Measurements from ENCODE around the gene RP9.

DNA sequence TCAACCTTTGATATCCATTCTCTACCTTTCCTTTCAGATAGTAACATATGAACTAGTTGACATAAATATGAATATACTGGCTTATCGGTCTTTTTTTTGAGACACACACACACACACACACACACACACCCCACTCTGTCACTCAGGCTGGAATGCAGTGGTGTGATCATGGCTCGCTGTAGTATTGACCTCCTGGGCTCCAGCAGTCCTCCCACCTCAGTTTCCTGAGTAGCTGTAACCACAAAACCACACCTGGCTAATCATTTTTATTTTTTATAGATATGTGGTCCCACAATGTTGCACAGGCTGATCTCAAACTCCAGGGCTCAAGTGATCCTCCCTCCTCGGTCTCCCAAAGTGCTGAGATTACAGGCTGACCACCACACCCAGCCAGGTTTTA, 32.5 kb downstream of the RP9 start:
- TF ChIP-seq, protein P1, sequence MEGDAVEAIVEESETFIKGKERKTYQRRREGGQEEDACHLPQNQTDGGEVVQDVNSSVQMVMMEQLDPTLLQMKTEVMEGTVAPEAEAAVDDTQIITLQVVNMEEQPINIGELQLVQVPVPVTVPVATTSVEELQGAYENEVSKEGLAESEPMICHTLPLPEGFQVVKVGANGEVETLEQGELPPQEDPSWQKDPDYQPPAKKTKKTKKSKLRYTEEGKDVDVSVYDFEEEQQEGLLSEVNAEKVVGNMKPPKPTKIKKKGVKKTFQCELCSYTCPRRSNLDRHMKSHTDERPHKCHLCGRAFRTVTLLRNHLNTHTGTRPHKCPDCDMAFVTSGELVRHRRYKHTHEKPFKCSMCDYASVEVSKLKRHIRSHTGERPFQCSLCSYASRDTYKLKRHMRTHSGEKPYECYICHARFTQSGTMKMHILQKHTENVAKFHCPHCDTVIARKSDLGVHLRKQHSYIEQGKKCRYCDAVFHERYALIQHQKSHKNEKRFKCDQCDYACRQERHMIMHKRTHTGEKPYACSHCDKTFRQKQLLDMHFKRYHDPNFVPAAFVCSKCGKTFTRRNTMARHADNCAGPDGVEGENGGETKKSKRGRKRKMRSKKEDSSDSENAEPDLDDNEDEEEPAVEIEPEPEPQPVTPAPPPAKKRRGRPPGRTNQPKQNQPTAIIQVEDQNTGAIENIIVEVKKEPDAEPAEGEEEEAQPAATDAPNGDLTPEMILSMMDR (IDR thresholded peaks at IDR 0.05): no peak
- no peak for TF ChIP-seq POLR2A (IDR thresholded peaks at IDR 0.05)
